ENCODE data around the gene ANKHD1.

GRCh38 chr5:140357726-140358093 is 43.9 kb upstream of the ANKHD1 start:
- peak; percentile 81 to 93 for TF ChIP-seq CTCF (conservative IDR thresholded peaks at IDR 0.05 in 1 of 2, IDR thresholded peaks at IDR 0.05 in 1 of 2; ENCODE audit: extremely low read depth in 1 of 2, insufficient read depth in 1 of 2, low read depth in 1 of 2, low read length in 2 of 2)
- no peak for TF ChIP-seq EZH2 (IDR thresholded peaks at IDR 0.05; ENCODE audit: borderline replicate concordance, low read length)
